GM12872 (cell line): ENCODE measurements around the gene SLC43A1.

Source experiments
- CTCF ChIP-seq: IDR thresholded peaks from 3 replicates; pipeline ENCODE4 v1.5.1; 2011; ENCODE audit warnings: low read depth, mild to moderate bottlenecking, low read length, moderate library complexity; ENCODE audit not compliant: insufficient read depth

The SLC43A1 gene

GRCh38 chr11:57542582-57542981 is 27.1 kb upstream of the SLC43A1 start:
- no peak for TF ChIP-seq CTCF

- no peak for TF ChIP-seq CTCF
Observed at GRCh38 chr11:57541169-57541568, 25.7 kb upstream of the SLC43A1 start.

DNA sequence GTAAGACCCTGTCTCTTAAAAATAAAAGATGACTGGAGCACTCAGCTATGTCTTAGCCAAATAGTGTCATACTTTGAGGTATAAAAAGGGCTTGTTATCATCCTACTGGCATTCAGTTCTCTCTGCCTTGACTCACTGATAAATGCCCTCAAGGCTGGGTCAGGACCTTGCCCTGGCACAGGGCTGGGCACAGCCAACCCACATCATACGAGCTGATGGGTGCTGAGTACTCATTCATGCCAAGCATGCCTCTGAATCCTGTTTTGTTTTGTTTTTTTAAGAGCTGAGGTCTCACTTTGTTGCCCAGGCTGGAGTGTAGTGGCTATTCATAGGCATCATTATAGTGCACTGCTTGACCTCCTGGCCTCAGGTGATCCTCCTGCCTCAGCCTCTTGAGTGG is 23.8 kb upstream of the SLC43A1 start:
- TF ChIP-seq CTCF = no peak

DNA sequence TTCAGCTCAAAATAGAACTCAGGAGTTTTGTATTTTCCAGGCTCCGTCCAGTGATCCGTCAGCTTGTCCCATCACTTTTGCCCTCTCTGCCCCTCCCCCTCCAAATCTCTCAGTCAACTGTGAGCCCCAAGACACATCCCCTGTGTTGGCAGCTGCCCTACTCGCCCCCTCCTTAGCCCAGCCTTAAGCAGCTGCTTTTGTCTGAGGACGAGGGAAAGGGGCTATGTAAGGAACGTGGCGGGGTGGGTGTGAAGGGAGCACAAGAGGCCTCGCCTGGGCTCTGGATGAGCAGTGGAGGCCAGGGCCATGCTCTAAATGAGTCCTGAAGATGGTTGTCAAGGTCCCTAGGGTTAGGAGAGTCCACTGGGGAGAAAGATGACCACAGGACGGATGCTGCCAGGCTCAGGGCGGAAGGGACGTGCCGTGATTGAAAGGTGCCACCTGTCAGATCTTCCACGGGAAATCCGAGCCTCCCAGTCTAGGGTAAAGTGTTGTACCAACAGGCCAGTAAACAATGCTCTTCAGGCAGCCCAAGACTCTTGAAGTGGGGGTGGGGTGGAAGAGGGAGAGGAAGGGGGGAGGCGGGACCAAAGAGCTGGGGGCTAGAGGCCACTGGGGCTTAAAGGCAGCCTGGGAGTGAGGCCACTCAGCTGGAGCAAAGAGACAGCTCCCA is 21.6 kb upstream of the SLC43A1 start, which contains the start of gene SMTNL1:
TSS of gene SMTNL1 (plus strand) at position 649 of the 673 bp plus-strand sequence. CDS start 5,048 bp downstream, outside the sequence.
- no peak for TF ChIP-seq CTCF

DNA sequence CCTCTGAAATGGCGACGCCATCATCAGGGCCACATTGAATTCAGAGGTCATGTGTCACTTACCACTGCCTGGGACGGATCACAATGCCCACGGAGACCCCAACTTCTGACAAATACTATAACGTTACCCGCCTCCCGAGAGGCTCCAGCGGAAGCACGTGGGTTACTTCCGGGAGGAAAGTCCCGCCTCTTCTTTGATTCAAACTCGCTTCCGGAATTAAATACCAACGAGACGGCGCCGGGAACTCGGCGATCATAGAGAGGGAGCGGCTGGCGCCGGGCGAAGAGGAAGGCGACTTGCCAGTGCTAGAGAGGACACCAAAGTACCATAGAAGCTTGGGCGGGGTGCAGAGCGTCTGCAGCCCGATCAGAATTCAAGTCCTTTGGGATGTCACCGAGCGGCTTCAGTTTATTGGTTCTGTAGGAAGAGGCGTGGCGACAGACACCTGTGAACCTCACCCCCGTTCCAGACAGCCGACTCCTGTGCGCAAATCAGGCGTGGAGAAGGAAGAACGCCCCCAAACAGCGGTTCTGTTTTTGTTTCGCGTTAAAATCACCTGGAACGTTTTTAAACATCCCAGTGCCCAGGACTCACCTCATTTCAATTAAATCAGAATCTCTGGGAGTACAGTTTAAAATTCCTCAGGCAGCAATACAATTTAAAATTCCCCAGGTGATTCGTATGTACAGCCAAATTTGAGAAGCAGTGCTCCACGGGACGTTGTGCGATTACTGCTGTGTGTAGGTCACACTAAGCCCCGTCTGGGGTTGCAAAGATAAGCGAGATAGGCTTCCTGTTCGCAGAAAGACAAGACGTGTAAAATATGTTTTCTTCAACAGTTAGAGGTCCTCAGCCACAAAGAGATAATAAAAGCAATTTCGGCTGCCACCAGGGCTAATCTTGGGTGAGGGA is 15.3 kb upstream of the SLC43A1 start, which contains the start of gene TIMM10:
TSS of gene TIMM10 (minus strand) at position 159 of the 912 bp plus-strand sequence. CDS start 565 bp downstream, outside the sequence.
- no peak for TF ChIP-seq CTCF

DNA sequence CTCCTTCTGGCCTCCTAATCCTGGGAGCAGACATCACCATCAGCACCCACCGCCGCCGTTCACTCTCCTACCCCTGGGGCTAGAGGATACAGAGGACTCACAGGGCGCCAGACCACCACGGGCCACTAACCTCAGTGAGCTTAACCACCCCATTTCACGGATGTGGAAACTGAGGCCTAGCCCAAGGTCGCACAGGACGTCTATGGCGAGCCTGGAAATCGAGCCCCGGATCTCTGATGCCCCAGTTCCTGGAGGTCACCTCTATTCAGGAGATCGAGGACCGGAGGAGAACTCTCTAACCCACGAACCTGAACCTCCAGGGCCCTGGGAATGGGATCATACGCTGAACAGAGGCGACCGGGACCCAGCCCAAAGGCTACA is 14.7 kb upstream of the SLC43A1 start:
- no peak for TF ChIP-seq CTCF

DNA sequence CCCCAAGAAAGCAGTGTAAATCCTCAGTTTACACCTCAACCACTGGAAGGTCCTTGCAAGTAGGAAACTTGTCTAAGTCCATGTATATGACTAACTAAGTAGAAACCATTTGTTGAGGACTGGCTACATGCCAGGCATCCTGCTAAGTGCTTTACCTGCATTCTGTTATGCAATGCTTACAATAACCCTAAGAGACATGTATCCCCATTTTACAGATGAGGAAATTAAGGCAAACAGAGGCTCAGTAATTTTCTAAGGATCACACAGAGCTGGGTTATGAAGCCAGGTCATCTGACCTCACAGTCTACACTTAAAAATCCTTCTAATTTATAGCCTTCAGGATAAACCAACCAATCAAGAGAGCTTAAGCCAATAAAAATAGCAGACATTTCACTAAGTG is 13.5 kb upstream of the SLC43A1 start:
- TF ChIP-seq CTCF = no peak
